GM18858 (cell line): ENCODE data around the gene MLLT6.

Experiments
- ATAC-seq: cut with Tn5 transposase; IDR thresholded peaks from one replicate; pipeline ENCODE4 v1.9.1; 2021; ENCODE audit not compliant: unreplicated experiment

Gene MLLT6

DNA sequence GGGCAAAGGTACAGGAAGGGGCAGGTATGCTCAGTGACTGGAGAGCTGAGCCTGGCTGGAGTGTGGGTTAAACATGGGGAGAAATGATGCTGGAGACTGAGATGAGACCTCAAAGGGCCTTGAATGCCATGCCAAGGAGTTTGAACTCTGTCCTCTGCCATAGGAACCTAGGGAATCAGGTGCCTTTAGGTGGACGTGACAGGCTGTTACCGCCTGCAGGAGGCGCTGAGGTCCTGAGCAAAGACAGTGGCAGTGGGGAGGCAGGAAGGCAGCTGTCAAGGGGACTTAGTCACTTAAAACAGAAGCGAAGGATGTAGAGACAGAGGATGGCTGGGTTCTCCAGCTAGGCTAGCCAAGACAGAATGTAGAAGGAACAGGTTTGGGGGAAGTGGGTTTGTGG, 56.5 kb downstream of the MLLT6 start:
- ATAC-seq: no peak

DNA sequence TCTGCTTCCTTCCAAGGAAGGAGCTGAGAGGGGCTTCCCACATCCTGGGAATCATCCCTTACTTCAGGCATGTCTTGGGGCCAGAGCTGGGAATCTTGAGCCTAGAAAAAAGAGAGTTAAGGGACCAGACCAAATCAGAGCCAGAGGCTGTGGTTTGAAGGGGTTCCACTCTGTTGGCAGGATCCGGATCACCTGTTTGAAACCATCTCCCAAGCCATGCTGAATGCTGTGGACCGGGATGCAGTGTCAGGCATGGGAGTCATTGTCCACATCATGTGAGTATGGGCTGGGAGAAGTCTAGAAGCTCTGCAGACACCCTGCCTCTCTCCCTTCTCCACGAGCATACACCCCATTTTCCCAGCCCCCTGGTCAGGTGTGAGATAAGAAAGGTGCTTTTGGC, 57.2 kb downstream of the MLLT6 start:
- no peak for ATAC-seq

GRCh38 chr17:38766341-38766740, 61.3 kb downstream of the MLLT6 start:
- no peak for ATAC-seq

DNA sequence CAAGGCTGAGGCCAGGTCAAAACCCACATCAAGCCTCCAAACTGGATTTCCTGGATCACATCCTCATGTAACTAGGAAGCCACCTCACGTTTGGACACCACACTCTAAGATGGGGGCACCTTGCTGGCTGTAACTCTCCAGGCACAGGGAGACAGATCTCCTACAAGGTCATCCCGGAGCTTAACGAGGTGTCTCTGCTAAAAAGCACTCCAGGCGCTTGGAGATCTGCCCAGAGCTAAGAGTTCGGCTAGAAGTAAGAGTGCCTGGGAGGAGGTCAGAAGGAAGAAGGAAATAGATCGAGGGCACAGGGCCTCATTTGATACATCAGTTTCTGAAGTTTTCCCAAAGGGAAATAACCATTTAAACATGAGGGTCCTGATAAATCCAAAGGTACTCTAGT, 63.3 kb downstream of the MLLT6 start:
- ATAC-seq: no peak

DNA sequence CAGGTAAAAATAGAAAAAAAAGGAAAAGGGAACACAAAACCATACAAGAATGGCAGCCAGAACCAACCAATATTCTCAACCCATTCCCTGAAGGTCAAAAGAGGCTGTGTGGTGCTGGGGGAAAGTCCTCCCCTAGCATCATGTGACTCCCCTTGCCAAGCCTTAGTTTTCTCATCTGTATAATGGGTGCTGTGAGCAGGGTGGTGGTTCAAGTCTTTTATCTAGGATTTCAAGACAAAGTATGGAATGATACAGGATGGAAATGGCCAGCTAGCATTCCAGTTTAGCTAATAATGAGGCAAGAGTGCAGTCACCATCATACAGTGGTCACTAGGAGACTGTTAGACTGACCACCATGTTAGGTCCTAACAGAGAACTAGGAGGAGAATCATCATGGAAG, 68.2 kb downstream of the MLLT6 start:
- ATAC-seq: no peak

DNA sequence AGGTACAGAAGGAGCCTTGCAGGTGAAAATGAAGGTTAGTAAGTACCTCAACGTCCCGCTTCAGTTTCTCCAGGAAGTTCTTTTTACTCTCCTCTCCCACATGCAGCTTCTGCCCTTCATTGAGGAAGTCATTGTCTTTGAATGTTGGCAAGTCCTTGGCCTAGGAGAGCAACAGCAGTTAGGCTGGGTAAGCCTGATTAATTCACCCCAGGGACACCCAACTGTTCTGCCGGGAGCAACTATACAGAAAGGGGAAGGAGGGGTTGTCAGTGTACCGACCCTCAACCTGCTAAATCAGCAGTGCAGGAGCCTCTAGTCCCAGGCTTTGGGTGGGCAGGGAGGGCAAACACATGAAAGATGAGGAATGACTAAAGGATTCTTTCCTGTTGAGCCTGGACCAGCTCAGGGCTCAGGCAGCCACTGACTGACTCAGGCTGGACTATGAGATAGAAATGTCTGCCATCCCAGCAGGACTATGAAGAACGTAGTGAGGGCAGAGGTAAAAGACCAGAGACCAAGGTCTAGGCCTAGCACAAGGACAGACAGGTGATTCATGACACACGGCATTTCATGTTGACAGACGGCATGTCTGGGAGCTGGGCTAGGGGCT, 72.7 kb downstream of the MLLT6 start:
- no peak for ATAC-seq
